Endothelial cell of umbilical vein (primary cell): Measurements from ENCODE around the gene HMBS. TPM values are rescaled to one million over a fixed set of nuclear protein-coding genes. Genes with fewer than 3 reads are reported as not detected.

Source experiments
- BruUV-seq: library from RNA; stranded (reverse); fragments of 400-500 nt; replicated peaks from 2 replicates; lab custom pipeline; 2021; lab: Mats Ljungman, UMichigan
- CTCF ChIA-PET: fragments of 300-600, 350-600 bp; sonication (Branson Sonifier 250); formaldehyde crosslinking; loops from one replicate; lab custom pipeline; 2021; ENCODE audit warnings: antibody characterized with exemption, inconsistent platforms; lab: Charles Lee
- POLR2A ChIA-PET: fragments of 300-600, 350-600 bp; sonication (Branson Sonifier 250); formaldehyde crosslinking; loops from one replicate; lab custom pipeline; 2021; ENCODE audit warnings: antibody characterized with exemption, inconsistent platforms; lab: Charles Lee
- DNase-seq: peaks from one replicate; pipeline ENCODE4 v3.0.0-alpha.2; 2011; ENCODE audit warnings: low read depth, low spot score
- FAIRE-seq: peaks from 2 replicates; lab custom pipeline; 2011; peaks lifted over from hg19 to GRCh38; lab: Jason Lieb, UNC
- H2AFZ ChIP-seq: 2 replicates; pipeline ENCODE4 v1.6.0; 2012; ENCODE audit warnings: low read depth, low read length, control low read depth, inconsistent platforms
- H3K27ac ChIP-seq: 2 replicates; pipeline ENCODE4 v1.5.1; 2011; ENCODE audit warnings: low read depth, mild to moderate bottlenecking, control low read depth, low read length, moderate library complexity; ENCODE audit not compliant: insufficient read depth
- H3K27me3 ChIP-seq, 2 experiments: 2 replicates each; pipeline versions ENCODE4 v1.6.0 to v1.6.1; 2011; ENCODE audit warnings: low read length in 2 of 2, mixed read lengths in 1 of 2; ENCODE audit not compliant: control insufficient read depth in 2 of 2, insufficient read depth in 2 of 2
- H3K36me3 ChIP-seq, 2 experiments: 2 replicates in 1 of 2; 3 replicates in 1 of 2; pipeline ENCODE4 v1.5.1; 2011; ENCODE audit warnings: low read length in 2 of 2, mild to moderate bottlenecking in 1 of 2, moderate library complexity in 1 of 2; ENCODE audit not compliant: control insufficient read depth in 2 of 2, insufficient read depth in 2 of 2; ENCODE audit errors: extremely low read depth in 1 of 2
- H3K4me1 ChIP-seq: 3 replicates; pipeline ENCODE4 v1.5.1; 2011; ENCODE audit warnings: mild to moderate bottlenecking, low read length; ENCODE audit not compliant: control insufficient read depth, insufficient read depth; ENCODE audit errors: extremely low read depth
- H3K4me2 ChIP-seq: 2 replicates; pipeline ENCODE4 v1.6.1; 2011; ENCODE audit warnings: low read length, control low read depth, mixed read lengths; ENCODE audit not compliant: insufficient read depth
- H3K4me3 ChIP-seq, 3 experiments: fragments of 200-600 bp in 1 of 3; sonication (generic), shearing (Covaris generic) in 1 of 3; replicated peaks in 1 of 3; 2 replicates each; pipeline ENCODE4 v1.5.1; 2011 to 2016; ENCODE audit warnings: control low read depth in 3 of 3, low read length in 3 of 3, mild to moderate bottlenecking in 2 of 3, inconsistent platforms in 1 of 3, low read depth in 1 of 3, moderate library complexity in 1 of 3; ENCODE audit not compliant: insufficient read depth in 1 of 3
- H3K79me2 ChIP-seq: 2 replicates; pipeline ENCODE4 v1.6.0; 2012; ENCODE audit warnings: low read length, inconsistent platforms; ENCODE audit not compliant: control insufficient read depth, insufficient read depth
- H3K9ac ChIP-seq: replicated peaks from 2 replicates; pipeline ENCODE3; 2011; ENCODE audit warnings: low read length, control low read depth; ENCODE audit not compliant: insufficient read depth; ENCODE audit errors: extremely low read depth
- H3K9me1 ChIP-seq: replicated peaks from 3 replicates; pipeline ENCODE4 v1.6.0; 2011; ENCODE audit warnings: mild to moderate bottlenecking, low read length; ENCODE audit not compliant: control insufficient read depth, insufficient read depth; ENCODE audit errors: extremely low read depth
- H3K9me3 ChIP-seq: replicated peaks from 2 replicates; pipeline ENCODE4 v1.5.1; 2012; ENCODE audit warnings: low read length, inconsistent platforms; ENCODE audit not compliant: control insufficient read depth, insufficient read depth
- H4K20me1 ChIP-seq: replicated peaks from 2 replicates; pipeline ENCODE3; 2011; ENCODE audit warnings: mild to moderate bottlenecking, low read length; ENCODE audit not compliant: control insufficient read depth, insufficient read depth; ENCODE audit errors: extremely low read depth
- CTCF ChIP-seq, 2 donors: IDR thresholded peaks; 1 replicate in 1 of 2; 2 replicates in 1 of 2; pipeline ENCODE4 v1.5.1; 2011; ENCODE audit warnings: low read length in 2 of 2, mild to moderate bottlenecking in 2 of 2, moderate library complexity in 2 of 2, control low read depth in 1 of 2, inconsistent platforms in 1 of 2, low read depth in 1 of 2; ENCODE audit not compliant: insufficient read depth in 1 of 2; ENCODE audit errors: extremely low read depth in 1 of 2
- EZH2 ChIP-seq: IDR thresholded peaks from 2 replicates; pipeline ENCODE4 v1.6.1; 2012; ENCODE audit warnings: borderline replicate concordance, low read depth, mild to moderate bottlenecking, moderate library complexity, low read length, inconsistent platforms; ENCODE audit not compliant: severe bottlenecking
- FOS ChIP-seq: IDR thresholded peaks from 2 replicates; pipeline ENCODE4 v1.6.1; 2011; ENCODE audit warnings: mild to moderate bottlenecking, low read length, moderate library complexity, borderline replicate concordance; ENCODE audit not compliant: insufficient read depth
- GATA2 ChIP-seq: IDR thresholded peaks from 2 replicates; pipeline ENCODE4 v1.7.0; 2011; ENCODE audit warnings: low read depth, mild to moderate bottlenecking, moderate library complexity, mixed read lengths, low read length; ENCODE audit not compliant: insufficient read length, insufficient read depth
- JUN ChIP-seq: IDR thresholded peaks from 2 replicates; pipeline ENCODE4 v1.6.1; 2011; ENCODE audit warnings: borderline replicate concordance, low read depth; ENCODE audit not compliant: insufficient read length, insufficient read depth
- MAX ChIP-seq: IDR thresholded peaks from 2 replicates; pipeline ENCODE4 v1.6.1; 2011; ENCODE audit not compliant: insufficient read depth, insufficient read length
- MYC ChIP-seq: IDR thresholded peaks from one replicate; pipeline ENCODE4 v1.6.1; 2011; ENCODE audit warnings: mild to moderate bottlenecking, low read depth, low read length
- POLR2A ChIP-seq: IDR thresholded peaks from 2 replicates; pipeline ENCODE4 v1.6.1; 2012; ENCODE audit warnings: low read depth, mild to moderate bottlenecking, control low read depth, low read length
- POLR2AphosphoS5 ChIP-seq: IDR thresholded peaks from 2 replicates; pipeline ENCODE4 v1.6.1; 2012; ENCODE audit warnings: low read depth, mild to moderate bottlenecking, control low read depth, low read length, moderate library complexity; ENCODE audit not compliant: insufficient read depth
- dilution Hi-C: fragments of 300-500 bp; cut with MboI; formaldehyde crosslinking; loops from one replicate; pipeline ENCODE4 v1.15.0; 2019; ENCODE audit warnings: low sequenced_read_pairs; ENCODE audit not compliant: extremely low pct_ligation_motif_present
- intact Hi-C: fragments of 100-400 bp; cut with micrococcal nuclease; formaldehyde crosslinking; loops from one replicate; pipeline ENCODE4 v1.10.0; 2022
- polyA plus RNA-seq, 4 experiments: library from polyadenylated mRNA; depleted of rRNA in 3 of 4; stranded (reverse) in 3 of 4; unstranded in 1 of 4; fragments of >200 nt; gene quantifications; 2 replicates each; pipeline versions ENCODE4 v1.2.1 to v1.2.3, GENCODE V29; 2011 to 2012; ENCODE audit warnings: missing spikeins in 1 of 4
- total RNA-seq: library from RNA; stranded (reverse); gene quantifications from 2 replicates; pipeline ENCODE4 v1.2.3, GENCODE V29; 2021

HMBS gene
- total and polyA plus RNA-seq, 2 donors (not counting 3 experiments of a cell fraction or from before 2014, with no cell fraction given) = 13.5 to 24.8 TPM

DNA sequence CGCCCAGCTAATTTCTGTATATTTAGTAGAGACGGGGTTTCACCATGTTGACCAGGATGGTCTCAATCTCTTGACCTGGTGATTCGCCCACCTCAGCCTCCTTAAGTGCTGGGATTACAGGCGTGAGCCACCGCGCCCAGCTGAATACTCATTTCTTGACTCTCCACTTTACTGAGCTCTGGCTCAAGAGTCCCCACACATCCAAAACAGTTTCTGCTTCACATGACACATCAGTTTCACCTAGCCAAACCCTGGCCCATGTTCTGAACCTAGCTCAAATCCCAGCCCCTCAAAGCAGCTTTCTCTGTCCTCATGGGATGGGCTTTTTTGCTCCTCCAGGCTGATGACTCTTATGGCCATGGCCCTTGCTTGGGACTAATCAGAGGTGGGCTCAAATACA, 37.5 kb upstream of the HMBS start:
- Histone ChIP-seq H3K4me2 (no peak overlapping the region), H2AFZ (no peak overlapping the region), H3K9me3 (no peaks in the 10 kb centered on the region), H3K36me3 (peaks cover 18 to 59% of the 10 kb centered on the region in 2 experiments), H3K4me3 (no peak overlapping the region), H3K9me1 (no peaks in the 10 kb centered on the region), H3K9ac (no peak overlapping the region), H3K79me2 (no peaks in the 10 kb centered on the region), H3K27ac (no peak overlapping the region), H4K20me1 (no peaks in the 10 kb centered on the region), H3K27me3 (no peaks in the 10 kb centered on the region), H3K4me1 (no peaks in the 10 kb centered on the region)
- no peak for FAIRE-seq
- TF ChIP-seq POLR2A (no peak), MYC (no peak), MAX (no peak), CTCF (IDR thresholded peaks at IDR 0.05; ENCODE audit: extremely low read depth in 1 of 2, insufficient read depth in 1 of 2, low read depth in 1 of 2, low read length in 2 of 2) (no peak), EZH2 (no peak), GATA2 (no peak), FOS (no peak), JUN (no peak), POLR2AphosphoS5 (no peak)
- no peak for DNase-seq
- ChIA-PET CTCF (interaction anchor here (0.6 to 1.2 kb wide), 3 partner anchors 8 to 11 kb away, joined by 3 read pairs; partner anchors contain the start of gene HYOU1), POLR2A (interaction anchor here (0.5 kb wide), 1 partner anchor 294 kb away, joined by 5 read pairs; the partner anchor contains the start of gene C1QTNF5)
- BruUV-seq = no TSS peak
- intact Hi-C loops = no loop called here
- dilution Hi-C loops = no loop called here
